Mammary epithelial cell (primary cell): ENCODE measurements around the gene DAND5.

Source experiments
- CTCF ChIP-seq, 2 donors: IDR thresholded peaks in 1 of 2; conservative IDR thresholded peaks in 1 of 2; 2 replicates each; pipeline ENCODE4 v1.5.1; 2011 to 2012; ENCODE audit warnings: inconsistent platforms in 2 of 2, low read length in 2 of 2, mild to moderate bottlenecking in 2 of 2, control low read depth in 1 of 2, low read depth in 1 of 2; ENCODE audit not compliant: insufficient read depth in 1 of 2; ENCODE audit errors: extremely low read depth in 1 of 2
- EZH2 ChIP-seq: IDR thresholded peaks from 2 replicates; pipeline ENCODE4 v1.6.1; 2012; ENCODE audit warnings: low read length, inconsistent platforms, borderline replicate concordance

GRCh38 chr19:13014921-13015280 is 45.5 kb downstream of the DAND5 start:
- TF ChIP-seq CTCF (conservative IDR thresholded peaks at IDR 0.05 in 1 of 2, IDR thresholded peaks at IDR 0.05 in 1 of 2; ENCODE audit: extremely low read depth in 1 of 2, insufficient read depth in 1 of 2, low read depth in 1 of 2, low read length in 2 of 2) (no peak), EZH2 (no peak)
